HL-60 (cell line): ENCODE results near the gene GPR37.

Source experiments
- DNase-seq, 2 experiments: peaks; one replicate each; pipeline ENCODE4 v3.0.0-alpha.2; 2010 to 2020; ENCODE audit warnings: low read depth in 1 of 2, low spot score in 1 of 2
- H3K27ac ChIP-seq: fragments of 250-450 bp; sonication (Bioruptor Pico); replicated peaks from 2 replicates; pipeline ENCODE4 v1.5.1; 2020; ENCODE audit warnings: mild to moderate bottlenecking, moderate library complexity
- H3K27me3 ChIP-seq: fragments of 250-450 bp; sonication (Bioruptor Pico); 2 replicates; pipeline ENCODE4 v1.5.1; 2021; ENCODE audit warnings: mild to moderate bottlenecking, moderate library complexity; ENCODE audit not compliant: insufficient read depth, poor library complexity, severe bottlenecking
- H3K4me3 ChIP-seq: replicated peaks from 2 replicates; pipeline ENCODE4 v1.5.1; 2011; ENCODE audit warnings: mild to moderate bottlenecking, control low read depth, low read length; ENCODE audit not compliant: insufficient read depth
- CTCF ChIP-seq: IDR thresholded peaks from one replicate; pipeline ENCODE4 v1.5.1; 2011; ENCODE audit warnings: low read length, control low read depth, inconsistent platforms; ENCODE audit not compliant: insufficient read depth
- GABPA ChIP-seq: IDR thresholded peaks from 2 replicates; pipeline ENCODE4 v1.6.1; 2012; ENCODE audit warnings: low read depth
- POLR2AphosphoS5 ChIP-seq: IDR thresholded peaks from 2 replicates; pipeline ENCODE4 v1.6.1; 2012; ENCODE audit warnings: low read depth
- REST ChIP-seq: IDR thresholded peaks from 2 replicates; pipeline ENCODE4 v1.6.1; 2012; ENCODE audit warnings: low read depth; ENCODE audit not compliant: insufficient replicate concordance
- SPI1 ChIP-seq: IDR thresholded peaks from 2 replicates; pipeline ENCODE4 v1.6.1; 2012; ENCODE audit warnings: low read depth, mild to moderate bottlenecking, borderline replicate concordance

GPR37 gene

GRCh38 chr7:124811341-124811740 lies 45.7 kb upstream of the GPR37 start:
- TF ChIP-seq REST (no peak), CTCF (no peak), GABPA (no peak), POLR2AphosphoS5 (no peak), SPI1 (no peak)
- no peak overlapping the region for H3K27ac ChIP-seq
- no peak for DNase-seq

GRCh38 chr7:124810605-124811004 lies 45.0 kb upstream of the GPR37 start:
- no peak overlapping the region for H3K4me3 ChIP-seq
- DNase-seq = no peak
- no peak for TF ChIP-seq SPI1
- no peak for TF ChIP-seq CTCF
- no peak for TF ChIP-seq POLR2AphosphoS5
- TF ChIP-seq GABPA = no peak
- TF ChIP-seq REST = no peak

More at GRCh38 chr7:124811341-124811740, 45.7 kb upstream of the GPR37 start:
- no peaks in the 10 kb centered on the region for H3K27me3 ChIP-seq
- no peak overlapping the region for H3K4me3 ChIP-seq

GRCh38 chr7:124808206-124808605 lies 42.6 kb upstream of the GPR37 start:
- no peak overlapping the region for H3K4me3 ChIP-seq
- no peak overlapping the region for H3K27ac ChIP-seq
- no peaks in the 10 kb centered on the region for H3K27me3 ChIP-seq
- no peak for TF ChIP-seq GABPA
- DNase-seq = no peak

More at GRCh38 chr7:124810605-124811004, 45.0 kb upstream of the GPR37 start:
- no peaks in the 10 kb centered on the region for H3K27me3 ChIP-seq
- no peak overlapping the region for H3K27ac ChIP-seq

GRCh38 chr7:124801330-124801895 lies 35.8 kb upstream of the GPR37 start:
- TF ChIP-seq CTCF = no peak
- no peak for TF ChIP-seq POLR2AphosphoS5
- no peak for TF ChIP-seq GABPA
- TF ChIP-seq SPI1 = no peak
- TF ChIP-seq REST = no peak
- Histone ChIP-seq H3K4me3 (no peak overlapping the region), H3K27ac (no peak overlapping the region), H3K27me3 (no peaks in the 10 kb centered on the region)
- DNase-seq = no peak
